ENCODE data around the gene SLC20A1. TPM values are rescaled to one million over a fixed set of nuclear protein-coding genes. Genes with fewer than 3 reads are reported as not detected.

The SLC20A1 gene
- total RNA-seq, 2 experiments from 2014 or later, result 69.3 to 69.6 TPM

- POLR2A ChIA-PET, result interaction anchor here (1.0 to 1.4 kb wide), 2 partner anchors 19 to 28 kb away, joined by 3 to 4 read pairs; partner anchors contain the start of gene SLC20A1
These were observed 19.1 kb upstream of the SLC20A1 start for GRCh38 chr2:112626604-112627059.

DNA sequence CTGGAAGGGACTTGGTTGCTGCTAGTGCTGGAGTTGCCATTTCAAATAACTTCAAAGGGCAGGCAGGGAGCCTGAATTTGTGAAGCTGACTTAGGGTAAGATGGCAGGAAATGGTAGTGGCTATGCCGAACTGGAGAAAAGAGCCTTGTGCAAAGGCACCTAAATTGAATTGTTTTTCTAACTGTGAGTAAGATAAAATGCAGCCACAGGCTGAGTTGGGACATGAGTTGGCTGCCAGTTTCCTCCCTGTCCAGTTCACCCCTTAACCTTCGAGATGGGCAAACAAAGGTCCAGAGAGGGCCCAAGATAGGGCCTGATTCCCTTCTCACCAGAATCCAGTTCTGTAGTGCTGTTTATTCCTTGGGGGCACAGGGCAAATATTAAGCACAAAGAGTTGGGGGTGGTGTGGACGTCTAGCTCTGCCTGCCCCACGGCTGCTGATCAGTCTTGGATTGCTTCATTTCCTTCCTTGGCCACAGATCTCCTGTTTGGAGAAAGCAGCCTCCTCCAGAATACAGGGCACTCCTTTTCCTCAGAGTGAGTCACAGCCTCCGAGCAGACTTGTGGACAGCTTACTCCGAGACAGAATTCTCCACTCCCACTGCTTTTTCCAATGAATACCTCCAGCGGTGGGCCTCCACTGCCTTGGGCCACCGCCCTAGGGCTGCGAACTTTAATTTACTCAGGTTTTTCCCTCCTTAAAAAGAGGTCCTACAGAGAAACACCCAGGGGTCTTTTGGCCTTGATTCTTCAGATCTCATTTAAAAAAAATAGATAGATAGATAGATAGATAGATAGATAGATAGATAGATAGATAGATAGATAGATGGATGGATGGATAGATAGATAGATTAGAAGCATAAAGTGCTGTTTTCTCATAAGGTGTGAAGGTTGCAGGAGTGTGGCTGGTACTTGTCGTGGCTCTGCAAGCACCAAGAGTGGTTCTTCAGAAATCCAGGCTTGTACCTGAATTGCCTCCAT is 18.4 kb upstream of the SLC20A1 start:
- no peaks in the 10 kb centered on the region for H3K36me3 Mint-ChIP-seq (ENCODE audit: low read depth)
- peak overlapping the region; percentile 82 for H3K27ac Mint-ChIP-seq
- DNase-seq (no peak), ATAC-seq (peak; percentile 13)
- peaks cover 2% of the 10 kb centered on the region for H3K27me3 Mint-ChIP-seq
- H3K9me3 Mint-ChIP-seq (ENCODE audit: low read depth), result no peaks in the 10 kb centered on the region
- H3K4me3 Mint-ChIP-seq, result peak overlapping the region; percentile 50
- H3K4me1 Mint-ChIP-seq, result peaks cover 72% of the 10 kb centered on the region
- intact Hi-C loops (cut with DNase I, micrococcal nuclease), result loop anchor here in 1 of 2 experiments (2.0 kb wide), 1 partner anchor 63 kb away; no protein-coding TSS in a partner anchor
- POLR2A ChIA-PET, result interaction anchor here (1.0 to 1.4 kb wide), 3 partner anchors 19 to 31 kb away, joined by 3 to 5 read pairs (median 4); partner anchors contain the start of gene SLC20A1
- CTCF ChIA-PET, result interaction anchor here (0.6 to 12.0 kb wide), 30 partner anchors 8 to 314 kb away, joined by 3 to 185 read pairs (median 5); partner anchors contain the start of genes CHCHD5 and SLC20A1

More at GRCh38 chr2:112626604-112627059, 19.1 kb upstream of the SLC20A1 start:
- CTCF ChIA-PET, result interaction anchor here (0.6 to 12.0 kb wide), 27 partner anchors 9 to 315 kb away, joined by 3 to 185 read pairs (median 5); partner anchors contain the start of genes CHCHD5 and SLC20A1
- no peaks in the 10 kb centered on the region for H3K9me3 Mint-ChIP-seq (ENCODE audit: low read depth)
- H3K36me3 Mint-ChIP-seq (ENCODE audit: low read depth), result no peaks in the 10 kb centered on the region
- peaks cover 65% of the 10 kb centered on the region for H3K4me1 Mint-ChIP-seq
- intact Hi-C loops (cut with DNase I, micrococcal nuclease), result loop anchor here (1.0 to 2.0 kb wide), 5 partner anchors 19 to 100 kb away; partner anchors contain the start of genes SLC20A1 (in 2 of the 2) and CHCHD5 (in 1 of the 2)
- peak overlapping the region; percentile 50 for H3K4me3 Mint-ChIP-seq
- peak overlapping the region; percentile 82 for H3K27ac Mint-ChIP-seq
- DNase-seq (peak; percentile 81), ATAC-seq (peak; percentile 53)
- peaks cover 2% of the 10 kb centered on the region for H3K27me3 Mint-ChIP-seq

DNA sequence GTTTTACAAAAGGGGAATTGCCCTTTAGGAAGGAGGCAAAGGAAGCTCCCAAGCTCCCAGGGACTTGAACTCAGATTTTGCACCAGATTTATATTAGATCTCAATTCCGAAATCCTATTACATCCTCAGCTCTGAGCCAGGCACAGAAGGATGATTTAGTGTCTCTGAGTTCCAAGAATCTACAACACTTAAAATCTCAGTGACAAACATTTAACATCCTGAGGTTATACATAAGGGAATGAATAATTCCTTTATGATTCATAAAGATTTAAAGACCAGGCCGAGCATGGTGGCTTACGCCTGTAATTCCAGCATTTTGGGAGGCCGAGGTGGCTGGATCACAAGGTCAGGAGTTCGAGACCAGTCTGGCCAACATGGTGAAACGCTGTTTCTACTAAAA is 16.5 kb upstream of the SLC20A1 start:
- no peak for ATAC-seq
- peaks cover 2% of the 10 kb centered on the region for H3K27me3 Mint-ChIP-seq
- H3K36me3 Mint-ChIP-seq (ENCODE audit: low read depth), result no peaks in the 10 kb centered on the region
- no peak overlapping the region for H3K27ac Mint-ChIP-seq
- ChIA-PET POLR2A (no interaction called here), CTCF (interaction anchor here (0.5 to 12.0 kb wide), 8 partner anchors 13 to 204 kb away, joined by 3 to 185 read pairs (median 6); partner anchors contain the start of gene SLC20A1)
- no peaks in the 10 kb centered on the region for H3K9me3 Mint-ChIP-seq (ENCODE audit: low read depth)
- DNase-seq, result no peak
- no peak overlapping the region for H3K4me3 Mint-ChIP-seq
- intact Hi-C loops (cut with DNase I, micrococcal nuclease), result no loop called here
- H3K4me1 Mint-ChIP-seq, result peaks cover 83% of the 10 kb centered on the region

DNA sequence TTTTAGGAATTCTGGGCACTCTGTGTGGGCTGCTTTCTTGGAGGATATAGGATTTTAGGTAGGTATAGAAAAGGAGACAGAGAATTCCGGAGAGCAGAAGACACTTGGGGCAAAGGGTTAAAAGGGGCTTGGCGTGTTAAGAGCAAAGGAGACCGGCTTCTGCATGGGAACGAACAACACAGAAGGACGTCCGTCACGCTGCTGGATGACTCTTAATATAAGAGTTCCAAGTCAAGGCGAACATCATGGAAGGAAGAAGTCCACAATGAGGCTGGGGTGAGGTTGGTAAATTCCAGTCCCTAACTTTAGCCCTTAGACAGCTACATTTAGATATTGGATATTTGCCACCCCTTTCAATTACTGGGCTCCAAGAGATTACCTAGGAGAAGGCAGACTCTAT is 15.9 kb upstream of the SLC20A1 start:
- no peak for DNase-seq
- Mint-ChIP-seq H3K4me3 (no peak overlapping the region), H3K27me3 (peaks cover 2% of the 10 kb centered on the region), H3K27ac (peak overlapping the region; percentile 89), H3K9me3 (ENCODE audit: low read depth) (no peaks in the 10 kb centered on the region), H3K4me1 (peaks cover 83% of the 10 kb centered on the region), H3K36me3 (ENCODE audit: low read depth) (no peaks in the 10 kb centered on the region)
- ATAC-seq, result no peak
- POLR2A ChIA-PET, result no interaction called here
- intact Hi-C loops (cut with DNase I, micrococcal nuclease), result loop anchor here in 1 of 2 experiments (5.0 kb wide), 1 partner anchor 77 kb away; no protein-coding TSS in a partner anchor
- CTCF ChIA-PET, result interaction anchor here (0.8 to 12.0 kb wide), 9 partner anchors 9 to 149 kb away, joined by 3 to 185 read pairs (median 4); partner anchors contain the start of gene SLC20A1

- ATAC-seq (no peak), DNase-seq (no peak)
- CTCF ChIA-PET, result interaction anchor here (0.8 to 12.0 kb wide), 8 partner anchors 10 to 150 kb away, joined by 3 to 185 read pairs (median 4); partner anchors contain the start of gene SLC20A1
- intact Hi-C loops (cut with DNase I, micrococcal nuclease), result loop anchor here in 1 of 2 experiments (5.0 kb wide), 1 partner anchor 77 kb away; no protein-coding TSS in a partner anchor
- Mint-ChIP-seq H3K36me3 (ENCODE audit: low read depth) (no peaks in the 10 kb centered on the region), H3K9me3 (ENCODE audit: low read depth) (no peaks in the 10 kb centered on the region), H3K4me1 (peaks cover 83% of the 10 kb centered on the region), H3K27me3 (peaks cover 2% of the 10 kb centered on the region), H3K4me3 (peak overlapping the region; percentile 76), H3K27ac (peak overlapping the region; percentile 89)
- POLR2A ChIA-PET, result interaction anchor here (3.5 kb wide), 1 partner anchor 16 kb away, joined by 28 read pairs; the partner anchor contains the start of gene SLC20A1
These were observed 15.5 kb upstream of the SLC20A1 start for GRCh38 chr2:112630268-112630667.

- Mint-ChIP-seq H3K4me1 (peaks cover 73% of the 10 kb centered on the region), H3K27me3 (peaks cover 2% of the 10 kb centered on the region), H3K9me3 (ENCODE audit: low read depth) (no peaks in the 10 kb centered on the region), H3K4me3 (no peak overlapping the region), H3K27ac (peak overlapping the region; percentile 10), H3K36me3 (ENCODE audit: low read depth) (no peaks in the 10 kb centered on the region)
- DNase-seq (no peak), ATAC-seq (no peak)
- CTCF ChIA-PET, result interaction anchor here (0.6 to 12.0 kb wide), 10 partner anchors 8 to 447 kb away, joined by 3 to 185 read pairs (median 4); partner anchors contain the start of gene SLC20A1
- POLR2A ChIA-PET, result interaction anchor here (3.5 kb wide), 1 partner anchor 12 kb away, joined by 28 read pairs; the partner anchor contains the start of gene SLC20A1
- intact Hi-C loops (cut with DNase I, micrococcal nuclease), result loop anchor here in 1 of 2 experiments (5.0 kb wide), 1 partner anchor 74 kb away; no protein-coding TSS in a partner anchor
These were observed 12.0 kb upstream of the SLC20A1 start for GRCh38 chr2:112633708-112634107.

GRCh38 chr2:112634153-112634873 is 11.4 kb upstream of the SLC20A1 start:
- POLR2A ChIA-PET, result no interaction called here
- no peak for ATAC-seq
- peak overlapping the region; percentile 10 for H3K27ac Mint-ChIP-seq
- no peak overlapping the region for H3K4me3 Mint-ChIP-seq
- no peaks in the 10 kb centered on the region for H3K36me3 Mint-ChIP-seq (ENCODE audit: low read depth)
- intact Hi-C loops (cut with DNase I, micrococcal nuclease), result loop anchor here in 1 of 2 experiments (5.0 kb wide), 1 partner anchor 73 kb away; no protein-coding TSS in a partner anchor
- no peaks in the 10 kb centered on the region for H3K9me3 Mint-ChIP-seq (ENCODE audit: low read depth)
- CTCF ChIA-PET, result interaction anchor here (0.5 to 12.0 kb wide), 12 partner anchors 8 to 446 kb away, joined by 3 to 185 read pairs (median 4); partner anchors contain the start of gene SLC20A1
- DNase-seq, result no peak
- peaks cover 2% of the 10 kb centered on the region for H3K27me3 Mint-ChIP-seq
- peaks cover 73% of the 10 kb centered on the region for H3K4me1 Mint-ChIP-seq

GRCh38 chr2:112634874-112635157 is 10.9 kb upstream of the SLC20A1 start:
- Mint-ChIP-seq H3K27ac (no peak overlapping the region), H3K27me3 (peaks cover under 1% of the 10 kb centered on the region), H3K36me3 (ENCODE audit: low read depth) (no peaks in the 10 kb centered on the region), H3K4me3 (no peak overlapping the region), H3K4me1 (peaks cover 71% of the 10 kb centered on the region), H3K9me3 (ENCODE audit: low read depth) (no peaks in the 10 kb centered on the region)
- DNase-seq (no peak), ATAC-seq (no peak)
- intact Hi-C loops (cut with DNase I, micrococcal nuclease), result loop anchor here in 1 of 2 experiments (5.0 kb wide), 1 partner anchor 72 kb away; no protein-coding TSS in a partner anchor
- POLR2A ChIA-PET, result interaction anchor here (1.2 kb wide), 1 partner anchor 11 kb away, joined by 3 read pairs; the partner anchor contains the start of gene SLC20A1
- CTCF ChIA-PET, result interaction anchor here (0.6 to 3.7 kb wide), 3 partner anchors 9 to 71 kb away, joined by 3 to 20 read pairs (median 5); partner anchors contain the start of gene SLC20A1

GRCh38 chr2:112636605-112637288 is 9.0 kb upstream of the SLC20A1 start:
- intact Hi-C loops (cut with DNase I, micrococcal nuclease), result no loop called here
- ChIA-PET POLR2A (no interaction called here), CTCF (interaction anchor here (0.6 to 3.7 kb wide), 5 partner anchors 8 to 55 kb away, joined by 3 to 20 read pairs (median 4); partner anchors contain the start of gene SLC20A1)
- DNase-seq, result peak; percentile 54
- Mint-ChIP-seq H3K4me1 (peaks cover 68% of the 10 kb centered on the region), H3K27ac (no peak overlapping the region), H3K4me3 (no peak overlapping the region), H3K36me3 (ENCODE audit: low read depth) (peaks cover 2% of the 10 kb centered on the region), H3K27me3 (no peaks in the 10 kb centered on the region), H3K9me3 (ENCODE audit: low read depth) (no peaks in the 10 kb centered on the region)
- ATAC-seq, result peak; percentile 46

GRCh38 chr2:112637289-112637660 is 8.5 kb upstream of the SLC20A1 start:
- ChIA-PET CTCF (interaction anchor here (0.6 to 3.7 kb wide), 5 partner anchors 10 to 54 kb away, joined by 3 to 20 read pairs (median 4); no protein-coding TSS in a partner anchor), POLR2A (no interaction called here)
- no peak overlapping the region for H3K27ac Mint-ChIP-seq
- intact Hi-C loops (cut with DNase I, micrococcal nuclease), result no loop called here
- H3K4me1 Mint-ChIP-seq, result peaks cover 63% of the 10 kb centered on the region
- H3K4me3 Mint-ChIP-seq, result no peak overlapping the region
- ATAC-seq (no peak), DNase-seq (no peak)
- H3K36me3 Mint-ChIP-seq (ENCODE audit: low read depth), result peaks cover 2% of the 10 kb centered on the region
- H3K9me3 Mint-ChIP-seq (ENCODE audit: low read depth), result no peaks in the 10 kb centered on the region
- no peaks in the 10 kb centered on the region for H3K27me3 Mint-ChIP-seq

All from activated CD4-positive, alpha-beta T cell treated with anti-CD3 and anti-CD28 coated beads for 36 hours (primary cell).